HuH-7.5 (cell line): ENCODE measurements around the gene SFXN5.
A peak's percentile ranks its signal among the peaks of the same experiment; 100 is the strongest.
"Not testable (repeated sequence)": the region's sequence is repeated elsewhere in the genome, so short reads cannot be mapped to it uniquely, and the experiment has no call there.

Experiments used
- DNase-seq: peaks from one replicate; pipeline ENCODE4 v3.0.0; 2011; ENCODE audit warnings: low spot score

Gene SFXN5

DNA sequence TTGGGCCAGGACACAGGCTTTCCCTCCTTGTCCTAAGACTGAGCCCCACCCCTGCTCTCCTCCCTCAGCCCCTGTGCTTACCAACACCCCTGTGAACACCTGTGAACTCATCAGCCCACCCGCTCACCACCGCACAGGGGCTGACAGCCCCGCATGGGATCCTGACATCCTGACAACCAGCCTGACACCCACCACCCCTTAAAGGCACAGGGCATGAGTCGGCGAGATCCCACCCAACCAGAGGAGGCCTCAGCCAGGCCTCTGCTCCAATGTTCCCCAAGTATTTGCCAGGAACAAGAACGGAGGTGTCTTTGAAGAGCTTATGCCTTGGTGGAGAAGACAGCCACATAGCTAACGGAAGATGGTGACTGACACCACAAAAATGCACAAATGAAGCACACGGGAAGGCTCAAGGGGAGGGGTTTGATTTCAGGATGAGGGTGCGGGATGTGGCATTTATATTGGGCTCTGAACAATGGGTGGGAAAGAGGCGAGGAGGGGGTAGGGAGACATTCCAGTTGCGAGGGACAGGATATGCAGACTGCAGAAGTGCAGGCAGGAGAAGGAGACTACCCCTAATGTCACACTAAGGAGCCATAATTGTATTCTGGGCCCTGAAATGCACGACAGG lies 30.2 kb upstream of the SFXN5 start:
- DNase-seq, result no peak

DNA sequence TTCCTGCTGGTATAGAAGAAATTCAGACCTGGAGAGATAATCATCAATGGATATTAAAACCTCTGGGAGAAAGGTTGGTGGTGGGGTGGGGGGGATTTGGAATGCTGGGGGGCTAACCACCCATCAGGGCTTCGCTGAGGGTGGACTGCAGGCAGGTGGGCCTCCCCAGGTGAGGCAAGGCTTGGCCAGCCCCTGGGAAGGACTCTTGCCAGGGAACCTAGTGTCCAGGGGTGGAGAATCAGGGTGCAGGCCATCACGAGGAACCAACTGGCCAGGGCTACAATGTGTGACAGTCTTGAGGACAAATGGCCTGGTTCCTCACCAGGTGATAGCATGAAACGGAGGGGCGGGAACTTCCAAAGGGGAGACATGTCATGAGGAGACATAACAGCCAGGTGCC lies 29.4 kb upstream of the SFXN5 start:
- DNase-seq, result no peak

DNA sequence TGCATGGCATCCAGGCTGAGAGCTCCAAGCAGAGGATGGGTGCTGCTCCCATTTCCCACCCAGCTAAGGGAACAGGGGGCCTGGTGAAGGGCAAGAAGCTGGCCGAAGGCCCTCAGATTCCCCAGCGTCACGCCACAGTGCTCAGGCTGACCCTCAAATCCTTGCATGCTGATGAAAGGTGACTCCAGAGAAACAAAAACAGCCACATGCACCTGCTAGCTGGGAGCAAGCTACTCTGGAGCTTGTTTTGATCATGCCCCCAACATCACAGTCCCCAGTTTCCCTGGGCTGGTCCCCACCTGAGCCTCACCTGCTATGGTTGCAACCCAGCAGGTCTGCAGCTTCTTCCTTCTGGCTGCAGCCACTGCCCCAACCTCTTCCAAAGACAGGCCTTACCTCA lies 28.0 kb upstream of the SFXN5 start:
- DNase-seq, result no peak

DNA sequence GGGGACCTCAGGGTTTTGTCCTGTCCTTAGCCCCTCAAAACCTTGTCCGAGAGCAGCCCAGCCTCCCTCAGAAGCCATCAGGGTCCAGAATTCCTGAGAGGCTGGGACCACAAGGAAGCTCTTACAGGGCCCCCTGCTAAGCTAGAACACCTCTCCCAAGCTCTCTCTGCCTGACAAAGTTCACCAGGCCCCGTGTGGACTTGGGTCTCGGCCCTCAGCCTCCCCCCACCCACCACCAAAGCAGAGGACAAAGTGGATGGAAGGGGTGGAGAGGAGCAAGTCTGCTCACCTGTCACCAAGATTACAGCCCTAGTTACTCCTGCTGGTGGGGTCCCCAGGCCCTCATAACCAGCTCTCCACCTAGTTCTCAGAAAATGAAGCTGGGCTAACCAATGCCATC lies 24.4 kb upstream of the SFXN5 start:
- DNase-seq, result no peak

DNA sequence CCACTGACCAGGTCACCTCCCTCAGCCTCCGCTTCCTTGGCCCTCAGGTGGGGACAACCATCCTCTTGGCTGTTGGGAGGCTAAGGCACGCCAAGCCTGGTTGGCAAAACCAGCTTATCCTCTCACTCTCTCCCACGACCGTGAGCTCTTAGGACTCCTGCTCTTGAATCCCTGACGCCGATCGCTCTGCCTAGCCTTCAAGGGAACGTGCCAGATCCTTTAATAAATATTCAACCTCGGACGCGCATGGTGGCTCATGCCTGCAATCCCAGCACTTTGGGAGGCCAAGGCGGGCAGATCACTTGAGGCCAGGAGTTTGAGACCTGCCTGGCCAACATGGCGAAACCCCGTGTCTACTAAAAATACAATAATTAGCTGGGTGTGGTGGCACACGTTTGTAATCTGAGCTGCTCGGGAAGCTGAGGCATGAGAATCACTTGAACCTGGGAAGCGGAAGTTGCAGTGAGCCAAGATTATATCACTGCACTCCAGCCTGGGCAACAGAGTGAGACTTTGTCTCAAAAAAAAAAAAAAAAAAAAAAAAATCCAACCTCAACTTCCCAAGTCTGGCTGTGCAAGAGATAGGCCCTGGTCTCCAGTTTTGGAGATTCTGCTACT lies 22.2 kb upstream of the SFXN5 start:
- not testable (repeated sequence) for DNase-seq

DNA sequence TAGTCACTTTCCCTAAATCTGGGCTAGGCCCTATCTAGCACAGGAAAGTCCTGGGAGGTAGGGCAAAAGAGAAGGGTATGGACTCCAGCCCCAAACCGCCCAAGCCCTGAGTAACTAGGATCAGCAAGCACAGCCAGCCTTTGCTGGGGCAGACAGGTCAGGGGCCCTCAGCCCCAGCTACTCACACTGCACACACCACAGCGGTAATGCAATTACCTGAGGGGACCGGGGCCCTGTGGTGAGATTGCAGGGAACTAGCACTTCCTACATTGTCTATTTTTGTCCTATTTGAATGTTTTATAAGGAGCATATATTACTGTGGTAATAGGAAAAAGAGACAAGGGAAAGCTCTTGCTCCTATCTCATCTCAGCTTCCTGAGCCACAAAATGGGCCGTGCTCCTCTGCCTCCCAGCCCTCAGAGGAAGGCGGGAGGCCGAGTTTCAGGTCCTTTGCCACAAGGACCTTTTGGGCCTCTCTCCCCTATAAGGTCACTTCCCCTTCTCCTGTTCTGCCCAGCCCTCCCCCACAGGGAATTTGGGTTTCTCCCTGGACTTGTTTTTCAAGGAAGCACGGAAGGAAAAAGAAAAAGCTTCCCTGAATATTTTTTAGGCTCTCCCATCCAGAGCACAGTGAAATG lies 20.8 kb upstream of the SFXN5 start:
- peak; percentile 61 for DNase-seq

DNA sequence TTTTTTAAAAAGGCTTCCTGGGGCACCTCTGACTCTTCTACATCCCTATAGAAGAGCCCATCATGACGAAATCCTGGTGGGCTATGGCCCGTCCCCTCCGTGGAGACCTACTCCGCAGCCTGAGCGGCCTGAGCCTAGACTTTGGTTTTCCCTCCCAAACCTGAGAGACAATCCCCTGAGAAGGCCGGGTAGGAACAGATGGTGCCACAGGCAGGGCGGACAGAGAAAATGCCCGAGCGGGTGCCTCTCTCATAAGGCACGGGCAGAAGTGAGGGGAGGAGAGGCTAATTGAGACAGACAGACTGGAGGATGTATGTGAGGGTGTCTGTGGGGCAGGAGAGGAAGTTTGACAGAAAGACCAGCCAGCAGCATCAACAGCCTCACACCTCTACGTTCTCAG lies 20.2 kb upstream of the SFXN5 start:
- no peak for DNase-seq

DNA sequence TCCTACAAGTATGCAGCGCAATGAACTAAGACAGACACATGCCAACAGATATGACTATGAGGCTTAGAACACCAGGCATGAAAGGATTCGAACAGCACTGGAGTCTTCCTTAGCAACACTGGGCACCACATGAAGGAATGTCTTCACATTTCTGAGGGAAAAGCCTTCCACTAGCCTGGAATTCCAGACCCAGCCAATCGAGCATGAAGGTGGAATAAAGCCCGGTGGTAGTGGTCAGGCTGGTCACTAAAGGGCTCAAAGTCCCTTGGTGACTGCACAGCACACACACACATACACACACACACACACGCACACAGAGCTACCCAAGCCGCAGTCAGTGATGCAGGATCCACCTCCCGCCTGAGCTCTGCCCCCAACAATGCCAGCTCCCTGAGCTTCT lies 19.7 kb upstream of the SFXN5 start:
- DNase-seq, result peak; percentile 43

DNA sequence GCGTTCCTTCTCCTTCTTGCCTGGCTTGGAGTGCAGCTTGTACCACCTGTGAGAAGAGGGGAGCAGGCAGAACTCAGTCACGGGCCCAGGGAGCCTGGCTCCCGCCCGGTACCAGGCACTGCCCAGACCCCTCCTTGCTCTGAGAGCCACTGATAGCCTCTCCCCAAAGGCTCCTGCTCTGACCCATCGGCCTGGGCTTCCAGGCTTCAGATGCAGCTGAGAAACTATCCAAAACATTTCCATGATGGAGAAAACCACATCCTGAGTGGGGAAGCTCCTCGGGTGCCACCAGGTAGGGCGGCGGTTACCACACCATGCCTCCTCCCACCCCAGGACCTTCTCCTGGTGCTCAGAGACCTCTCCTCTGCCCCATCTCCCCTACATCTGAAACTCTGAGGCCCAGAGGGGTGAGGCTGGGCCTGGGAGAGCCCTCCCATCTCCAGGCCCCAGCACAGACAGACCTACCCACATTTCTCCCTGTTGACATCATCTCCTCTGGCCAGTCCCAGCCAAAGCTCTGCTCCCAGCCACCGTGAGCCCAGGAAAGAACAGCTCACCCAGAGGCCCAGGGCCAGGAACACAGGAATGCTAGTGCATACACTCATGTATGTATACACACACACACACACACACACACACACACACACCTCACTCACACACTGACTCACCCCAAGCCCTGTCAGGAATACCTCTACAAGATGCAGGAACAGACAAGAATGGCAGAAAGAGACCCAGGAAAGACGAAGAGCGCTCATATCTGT lies 17.9 kb upstream of the SFXN5 start:
- DNase-seq, result peak; percentile 85

DNA sequence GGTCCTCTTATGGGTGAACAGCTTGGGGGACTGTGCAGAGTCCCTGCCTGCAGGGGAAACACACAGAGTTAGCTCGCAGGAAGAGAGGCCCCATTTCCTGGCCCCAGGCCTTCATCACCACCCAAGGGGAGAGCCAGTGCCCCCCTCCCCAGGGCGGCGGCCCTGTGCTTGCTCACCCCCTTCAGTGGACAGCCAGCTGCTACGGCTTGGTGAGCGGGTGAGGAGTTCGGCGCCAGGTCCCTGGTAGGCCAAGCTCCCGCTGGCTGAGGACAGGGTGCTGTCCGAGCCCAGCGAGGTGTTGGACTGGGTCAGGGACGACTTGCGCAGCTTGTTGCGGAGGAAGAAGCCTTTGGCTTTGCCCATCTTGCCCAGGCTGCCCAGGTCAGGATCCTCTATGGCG lies 17.2 kb upstream of the SFXN5 start:
- no peak for DNase-seq

DNA sequence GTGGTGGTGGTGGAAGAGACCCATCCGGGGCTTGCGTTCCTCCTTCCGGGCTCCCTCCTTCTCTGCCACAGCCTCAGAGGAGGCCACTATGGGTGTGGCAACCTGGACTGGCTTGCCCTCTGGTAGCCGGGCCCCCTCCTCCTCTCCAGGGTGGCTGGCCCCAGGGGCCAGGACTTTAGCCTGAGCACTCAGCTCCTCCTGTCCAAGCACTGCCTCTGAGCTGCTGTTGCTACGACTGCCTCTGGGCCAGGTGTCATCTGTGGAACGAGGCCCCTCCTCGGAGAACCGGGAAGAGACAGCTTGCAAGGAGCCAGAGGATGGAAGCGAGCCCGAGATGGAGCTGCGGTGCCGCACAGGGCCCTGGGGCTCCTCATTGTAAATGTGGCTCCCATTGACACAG lies 16.7 kb upstream of the SFXN5 start:
- no peak for DNase-seq

DNA sequence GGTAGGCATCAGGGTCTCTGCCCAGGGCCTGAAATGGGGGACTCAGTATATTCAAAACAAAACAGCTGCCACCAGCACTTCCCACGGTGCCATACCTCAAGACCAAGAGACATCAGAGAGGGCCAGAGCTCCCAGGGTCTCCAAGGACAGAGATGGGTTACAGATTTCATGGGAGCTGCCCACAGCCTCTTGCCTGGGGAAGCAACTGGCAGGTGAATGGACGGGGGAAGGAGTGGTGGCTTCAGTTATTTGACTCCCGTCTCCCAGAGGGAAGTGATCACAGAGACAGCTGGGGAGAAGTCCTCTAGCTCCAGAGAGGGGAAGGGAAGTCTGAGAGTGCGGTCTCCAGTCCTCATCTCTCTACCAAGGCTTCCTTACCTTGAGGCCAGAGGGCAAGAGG lies 15.8 kb upstream of the SFXN5 start:
- no peak for DNase-seq

DNA sequence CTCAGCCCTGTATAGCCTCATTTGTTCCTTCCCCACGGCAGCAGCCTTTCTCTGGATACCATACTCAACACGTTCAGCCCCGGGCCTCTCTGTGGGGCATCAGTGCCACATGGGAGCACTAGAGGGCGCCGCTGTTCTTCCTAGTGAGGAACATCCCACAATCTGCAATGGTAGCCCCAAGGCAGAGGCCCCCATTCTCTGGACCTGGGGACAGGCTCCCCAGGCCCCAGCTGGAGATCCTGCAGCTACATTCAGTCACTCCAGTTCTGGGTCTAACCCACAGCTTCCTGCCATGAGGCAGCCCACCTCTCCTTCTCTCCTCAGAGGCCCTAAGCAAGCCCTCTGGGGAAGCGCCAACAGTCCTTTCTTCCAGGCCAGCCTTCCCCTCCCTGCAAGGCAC lies 14.2 kb upstream of the SFXN5 start:
- DNase-seq, result peak; percentile 95

DNA sequence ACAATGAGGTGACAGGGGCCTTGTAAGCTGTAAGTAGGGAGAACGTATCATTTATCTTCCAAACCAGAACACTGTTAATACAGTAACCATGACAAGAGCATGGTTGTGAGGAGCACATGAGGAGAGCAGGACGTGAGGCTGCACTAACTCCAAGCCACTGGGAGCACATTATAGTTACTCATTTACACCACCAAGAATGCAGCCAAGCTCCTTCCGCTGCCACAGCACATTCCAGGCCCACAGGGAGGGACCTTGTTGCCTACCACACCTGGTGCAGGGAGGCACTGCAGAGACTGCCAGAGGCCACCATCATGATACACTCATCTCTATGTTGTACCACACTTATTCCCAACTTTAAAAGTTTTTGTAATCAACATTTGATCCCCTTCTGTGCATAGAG lies 13.5 kb upstream of the SFXN5 start:
- DNase-seq, result no peak

DNA sequence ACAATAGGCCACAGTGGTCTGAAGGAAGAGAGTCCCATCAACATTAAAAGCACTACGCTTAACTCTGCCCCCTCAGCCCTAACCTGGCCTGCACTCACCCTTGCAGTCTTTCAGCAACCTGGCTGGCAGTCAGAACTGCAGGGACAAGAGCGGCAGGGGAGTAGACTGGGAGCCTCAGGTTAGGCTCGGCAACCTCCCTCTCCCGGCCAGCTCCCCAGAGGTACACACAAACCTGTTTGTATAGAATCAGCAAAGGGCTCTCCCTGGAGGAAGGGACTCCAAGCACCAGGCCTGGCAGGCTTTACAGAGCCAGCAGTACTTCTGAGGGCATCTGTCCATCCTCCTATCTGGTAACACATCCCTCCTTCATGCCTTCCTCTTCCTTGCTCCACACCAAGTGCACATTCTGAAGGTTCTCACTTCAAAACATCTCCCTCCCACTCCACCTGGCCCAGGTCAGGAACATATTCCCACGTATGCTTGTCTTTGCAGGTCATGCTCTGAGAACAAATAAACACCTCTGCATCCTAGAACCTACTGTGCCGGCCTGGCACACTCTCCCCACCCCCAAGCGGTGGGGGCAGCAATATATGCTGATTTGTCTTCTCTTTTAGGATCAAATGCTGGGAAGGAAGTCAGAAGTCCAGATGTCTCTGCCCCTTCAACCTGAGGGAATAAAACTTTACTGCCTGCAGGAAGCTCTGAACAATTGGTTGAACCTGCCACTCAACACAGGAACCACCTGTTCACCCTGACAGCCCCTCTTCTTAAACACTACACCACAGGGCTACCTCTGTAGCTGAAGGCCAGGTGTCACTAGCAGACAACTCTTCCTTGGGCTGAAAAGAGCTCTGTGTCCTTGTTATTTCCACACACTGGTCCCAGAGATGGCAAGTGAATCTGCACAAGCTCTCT lies 12.6 kb upstream of the SFXN5 start:
- DNase-seq, result no peak

DNA sequence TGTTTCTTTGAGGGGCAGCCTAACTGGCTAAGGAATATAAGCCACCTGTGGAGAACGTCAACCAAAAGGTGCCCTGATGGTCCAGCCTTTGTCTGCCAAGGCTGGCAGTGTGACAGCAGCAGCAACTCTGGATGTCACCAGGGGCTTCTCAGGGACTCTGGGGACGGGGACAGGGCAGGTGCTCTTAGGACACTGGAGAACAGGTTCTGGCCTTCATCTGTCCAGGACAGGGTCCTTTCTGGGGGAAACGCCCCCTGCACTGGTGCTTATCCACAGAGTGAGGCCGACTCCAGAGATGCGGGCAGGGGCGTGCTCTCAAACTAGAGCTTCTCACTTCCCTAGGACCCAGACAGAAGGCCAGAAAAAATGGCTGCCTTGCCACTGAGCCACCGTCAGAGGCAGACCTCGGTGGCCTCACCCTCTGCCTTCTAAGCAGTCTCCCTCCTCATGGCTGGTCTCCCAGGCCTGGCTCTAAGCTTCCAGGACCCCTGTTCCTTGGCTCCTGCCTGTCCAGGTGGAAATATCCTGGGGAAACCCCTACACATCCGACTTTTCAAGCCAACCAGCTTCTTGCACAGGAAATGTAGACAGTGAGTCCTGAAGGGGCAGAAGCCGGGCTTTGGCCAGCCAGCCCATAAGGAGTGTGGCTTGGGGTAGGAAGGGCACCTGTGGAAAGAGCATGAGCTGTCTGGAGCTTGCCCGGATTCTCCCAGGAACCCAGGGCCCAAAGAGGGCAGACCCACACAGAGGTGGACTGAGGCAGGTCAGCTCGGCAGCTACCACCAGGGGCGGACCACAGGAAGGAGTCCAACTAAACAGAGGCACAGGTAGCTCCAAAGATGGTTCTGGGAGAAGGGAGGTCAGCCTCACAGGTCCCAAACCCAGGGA lies 11.3 kb upstream of the SFXN5 start:
- no peak for DNase-seq

DNA sequence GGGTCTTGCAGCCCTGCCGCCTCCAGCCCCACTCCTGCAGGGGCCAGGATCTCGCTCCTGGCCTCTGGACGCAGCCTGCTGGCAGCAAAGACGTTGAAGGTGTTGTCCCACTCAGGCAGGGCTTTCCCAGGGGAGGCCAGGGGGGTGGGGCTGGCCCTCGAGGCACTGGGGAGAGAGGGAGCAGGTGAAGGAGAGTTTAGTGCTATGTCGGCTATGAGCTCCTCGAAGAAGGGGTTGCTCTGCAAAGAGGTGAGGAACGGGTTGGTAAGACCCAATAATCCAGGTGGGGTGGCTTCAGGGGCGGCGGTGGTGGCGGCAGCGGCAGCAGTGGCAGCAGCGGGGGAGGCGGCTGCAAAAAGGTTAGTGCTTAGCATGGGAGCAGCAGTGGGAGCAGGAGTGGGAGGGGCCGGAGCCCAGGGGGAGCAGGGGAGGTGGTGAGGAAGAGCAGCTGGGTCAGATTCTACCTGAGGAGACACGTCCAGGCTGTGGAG lies 9.7 kb upstream of the SFXN5 start:
- no peak for DNase-seq

DNA sequence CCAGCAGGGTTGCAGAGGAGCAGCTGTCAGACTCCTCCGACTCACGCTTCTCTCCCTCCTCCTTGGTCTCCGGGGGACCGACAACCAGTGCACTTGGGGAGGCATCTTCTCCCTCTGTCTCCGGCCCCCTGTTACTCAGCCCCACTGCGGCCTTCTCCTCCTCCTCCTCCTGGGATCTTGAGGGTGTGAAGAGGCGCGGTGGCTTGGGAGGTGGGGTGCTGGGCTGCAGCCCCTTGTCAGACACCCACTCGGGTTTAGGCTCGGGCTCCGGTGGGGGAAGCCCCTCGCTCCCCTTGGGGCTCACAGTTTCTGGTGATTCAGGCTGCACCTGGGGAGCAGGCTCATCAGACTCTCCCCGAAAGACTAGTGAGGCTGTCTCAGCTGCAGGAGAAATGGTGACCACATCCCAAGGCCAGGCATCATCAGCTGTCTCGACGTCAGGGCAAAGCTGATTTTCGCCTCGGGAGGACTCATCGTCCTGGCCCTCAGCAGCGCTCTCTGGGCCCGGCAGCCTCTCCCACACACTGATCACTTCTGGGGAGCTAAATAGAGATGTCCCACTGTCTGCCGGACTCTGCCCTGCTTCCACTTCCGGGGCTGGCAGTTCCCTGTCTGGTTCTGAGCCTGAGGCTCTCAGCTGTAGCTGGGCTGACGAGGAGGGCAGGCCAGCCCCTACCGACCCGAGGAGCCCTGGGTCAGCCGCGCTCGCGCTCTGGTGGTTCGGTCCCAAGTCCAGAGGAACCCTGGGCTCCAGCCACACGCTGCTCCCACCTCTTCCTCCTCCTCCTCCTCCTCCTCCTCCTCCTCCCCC lies 9.0 kb upstream of the SFXN5 start:
- no peak for DNase-seq

DNA sequence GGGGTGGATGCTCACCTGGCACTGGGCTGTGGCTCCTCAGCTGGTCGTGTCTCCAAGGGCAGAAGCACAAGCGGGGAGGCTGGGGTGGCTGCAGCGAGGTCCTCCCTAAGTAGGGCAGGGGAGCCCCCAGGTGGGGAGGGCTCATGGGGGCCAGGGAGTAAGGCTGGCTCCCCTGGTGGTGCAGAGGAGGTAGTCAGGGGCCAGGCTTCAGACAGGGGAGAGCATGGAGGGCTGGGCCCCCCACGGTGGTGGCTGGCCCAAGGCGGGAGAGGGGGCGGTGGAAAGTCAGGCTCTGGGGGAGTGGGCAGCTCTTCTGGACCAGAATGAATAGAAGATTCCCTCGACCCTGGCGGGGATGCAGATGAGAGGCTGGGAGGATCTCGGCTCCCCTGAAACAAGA lies 8.1 kb upstream of the SFXN5 start:
- DNase-seq, result no peak
